SK-N-SH treated with all-trans-retinoic acid at 6 μM for 48 hours (cell line): ENCODE measurements around the gene SLC39A10.

Experiments used
- ATAC-seq: fragments of 200-7000 bp; cut with Tn5 transposase; 3 replicates; pipeline ENCODE4 v1.9.1; 2020; ENCODE audit warnings: mild to moderate bottlenecking, moderate library complexity
- ARNTL ChIP-seq: fragments of 450-650 bp; formaldehyde crosslinking; IDR thresholded peaks from 2 replicates; pipeline ENCODE4 v1.5.0; 2020; ENCODE audit warnings: low read depth, mild to moderate bottlenecking, moderate library complexity, borderline replicate concordance
- BACH2 ChIP-seq: fragments of 250-450 bp; sonication (Bioruptor Pico); IDR thresholded peaks from 2 replicates; pipeline ENCODE4 v1.9.0; 2021; ENCODE audit warnings: mild to moderate bottlenecking, borderline replicate concordance
- CREB5 ChIP-seq: fragments of 250-450 bp; sonication (Bioruptor Pico); IDR thresholded peaks from 2 replicates; pipeline ENCODE4 v1.5.1; 2020; ENCODE audit warnings: low read depth, mild to moderate bottlenecking, moderate library complexity
- CSDC2 ChIP-seq: fragments of 250-450 bp; sonication (Bioruptor Pico); IDR thresholded peaks from 2 replicates; pipeline ENCODE4 v1.5.0; 2020; ENCODE audit warnings: mild to moderate bottlenecking, moderate library complexity
- CSRNP3 ChIP-seq: fragments of 250-450 bp; sonication (Bioruptor Pico); IDR thresholded peaks from 2 replicates; pipeline ENCODE4 v1.5.1; 2021; ENCODE audit warnings: mild to moderate bottlenecking, moderate library complexity
- ESRRG ChIP-seq: fragments of 250-450 bp; sonication (Bioruptor Pico); IDR thresholded peaks from 2 replicates; pipeline ENCODE4 v1.6.1; 2021; ENCODE audit warnings: mild to moderate bottlenecking
- ISL1 ChIP-seq: fragments of 250-450 bp; sonication (Bioruptor Pico); IDR thresholded peaks from 2 replicates; pipeline ENCODE4 v2.1.2; 2022; ENCODE audit warnings: mild to moderate bottlenecking, moderate library complexity
- OSR1 ChIP-seq: fragments of 250-450 bp; sonication (Bioruptor Pico); IDR thresholded peaks from 2 replicates; pipeline ENCODE4 v1.8.0; 2022; ENCODE audit warnings: moderate library complexity, mild to moderate bottlenecking, inconsistent platforms
- RARB ChIP-seq: fragments of 250-450 bp; sonication (Bioruptor Pico); IDR thresholded peaks from 2 replicates; pipeline ENCODE4 v1.8.0; 2021; ENCODE audit warnings: mild to moderate bottlenecking, moderate library complexity
- SNAI2 ChIP-seq: fragments of 250-450 bp; sonication (Bioruptor Pico); IDR thresholded peaks from 2 replicates; pipeline ENCODE4 v1.5.0; 2020; ENCODE audit warnings: mild to moderate bottlenecking, moderate library complexity
- TCF4 ChIP-seq: fragments of 250-450 bp; sonication (Bioruptor Pico); IDR thresholded peaks from 2 replicates; pipeline ENCODE4 v1.8.0; 2021; ENCODE audit warnings: mild to moderate bottlenecking, moderate library complexity, borderline replicate concordance
- TOX ChIP-seq: fragments of 250-450 bp; sonication (Bioruptor Pico); IDR thresholded peaks from 2 replicates; pipeline ENCODE4 v1.8.0; 2021; ENCODE audit warnings: mild to moderate bottlenecking, moderate library complexity, borderline replicate concordance
- TSHZ2 ChIP-seq: fragments of 250-450 bp; sonication (Bioruptor Pico); IDR thresholded peaks from 2 replicates; pipeline ENCODE4 v1.5.0; 2020; ENCODE audit warnings: mild to moderate bottlenecking, moderate library complexity
- ZC3H10 ChIP-seq: fragments of 250-450 bp; sonication (Bioruptor Pico); IDR thresholded peaks from 2 replicates; pipeline ENCODE4 v1.5.1; 2021; ENCODE audit warnings: mild to moderate bottlenecking, moderate library complexity
- ZFP3 ChIP-seq: fragments of 250-450 bp; sonication (Bioruptor Pico); IDR thresholded peaks from 2 replicates; pipeline ENCODE4 v1.5.0; 2020; ENCODE audit warnings: mild to moderate bottlenecking, moderate library complexity
- ZFP30 ChIP-seq: fragments of 450-650 bp; formaldehyde crosslinking; IDR thresholded peaks from 2 replicates; pipeline ENCODE4 v1.5.0; 2022; ENCODE audit warnings: mild to moderate bottlenecking, moderate library complexity
- ZNF565 ChIP-seq: fragments of 450-650 bp; formaldehyde crosslinking; conservative IDR thresholded peaks from 2 replicates; pipeline ENCODE4 v1.5.0; 2020; ENCODE audit warnings: low read depth, mild to moderate bottlenecking, moderate library complexity
- ZNF70 ChIP-seq: fragments of 450-650 bp; formaldehyde crosslinking; IDR thresholded peaks from 2 replicates; pipeline ENCODE4 v1.5.0; 2020; ENCODE audit warnings: mild to moderate bottlenecking, moderate library complexity
- ZNF8 ChIP-seq: fragments of 450-650 bp; formaldehyde crosslinking; IDR thresholded peaks from 2 replicates; pipeline ENCODE4 v1.5.0; 2020; ENCODE audit warnings: mild to moderate bottlenecking, moderate library complexity

SLC39A10 gene

GRCh38 chr2:195721042-195721441 lies 64.0 kb downstream of the SLC39A10 start:
- no peak for TF ChIP-seq ESRRG
- TF ChIP-seq CSDC2 (CRISPR knock-in tag) = no peak
- no peak for TF ChIP-seq TCF4
- no peak for TF ChIP-seq CREB5 (CRISPR knock-in tag)
- no peak for TF ChIP-seq OSR1 (CRISPR knock-in tag)
- TF ChIP-seq ZNF70 (CRISPR knock-in tag) = no peak
- no peak for TF ChIP-seq CSRNP3 (CRISPR knock-in tag)
- no peak for TF ChIP-seq ISL1 (CRISPR knock-in tag)
- TF ChIP-seq BACH2 (CRISPR knock-in tag) = no peak
- no peak for TF ChIP-seq ZC3H10
- no peak for ATAC-seq

GRCh38 chr2:195722075-195722474 lies 65.0 kb downstream of the SLC39A10 start:
- no peak for ATAC-seq
- TF ChIP-seq CSDC2 (CRISPR knock-in tag) (no peak), BACH2 (CRISPR knock-in tag) (no peak), ZFP3 (CRISPR knock-in tag) (no peak), ARNTL (no peak), CSRNP3 (CRISPR knock-in tag) (no peak), SNAI2 (no peak), OSR1 (CRISPR knock-in tag) (no peak), ZNF565 (CRISPR knock-in tag) (no peak), ZNF8 (CRISPR knock-in tag) (no peak), ISL1 (CRISPR knock-in tag) (no peak)

GRCh38 chr2:195727106-195727505 lies 70.1 kb downstream of the SLC39A10 start:
- TF ChIP-seq ZNF565 (CRISPR knock-in tag) = no peak
- TF ChIP-seq CSDC2 (CRISPR knock-in tag) = no peak
- TF ChIP-seq ISL1 (CRISPR knock-in tag) = no peak
- no peak for TF ChIP-seq ESRRG
- no peak for TF ChIP-seq CREB5 (CRISPR knock-in tag)
- TF ChIP-seq ARNTL = no peak
- TF ChIP-seq SNAI2 = no peak
- no peak for TF ChIP-seq CSRNP3 (CRISPR knock-in tag)

GRCh38 chr2:195730912-195731311 lies 73.9 kb downstream of the SLC39A10 start:
- TF ChIP-seq ZC3H10 = no peak
- TF ChIP-seq ZNF8 (CRISPR knock-in tag) = no peak
- TF ChIP-seq TSHZ2 (CRISPR knock-in tag) = no peak
- no peak for TF ChIP-seq ZFP3 (CRISPR knock-in tag)
- no peak for TF ChIP-seq ARNTL
- TF ChIP-seq ISL1 (CRISPR knock-in tag) = no peak
- no peak for TF ChIP-seq RARB
- no peak for TF ChIP-seq TOX (CRISPR knock-in tag)
- no peak for TF ChIP-seq BACH2 (CRISPR knock-in tag)
- no peak for TF ChIP-seq ZNF565 (CRISPR knock-in tag)
- TF ChIP-seq ZFP30 (CRISPR knock-in tag) = no peak
- no peak for ATAC-seq

More at GRCh38 chr2:195727106-195727505, 70.1 kb downstream of the SLC39A10 start:
- ATAC-seq = no peak
